SIG-M5 (cell line): Measurements from ENCODE around the gene IFT27.
"Not testable (repeated sequence)": the region's sequence is repeated elsewhere in the genome, so short reads cannot be mapped to it uniquely, and the experiment has no call there.

Experiments used
- DNase-seq: peaks from one replicate; lab custom pipeline; 2025; lab: John Stamatoyannopoulos, UW

Gene IFT27

DNA sequence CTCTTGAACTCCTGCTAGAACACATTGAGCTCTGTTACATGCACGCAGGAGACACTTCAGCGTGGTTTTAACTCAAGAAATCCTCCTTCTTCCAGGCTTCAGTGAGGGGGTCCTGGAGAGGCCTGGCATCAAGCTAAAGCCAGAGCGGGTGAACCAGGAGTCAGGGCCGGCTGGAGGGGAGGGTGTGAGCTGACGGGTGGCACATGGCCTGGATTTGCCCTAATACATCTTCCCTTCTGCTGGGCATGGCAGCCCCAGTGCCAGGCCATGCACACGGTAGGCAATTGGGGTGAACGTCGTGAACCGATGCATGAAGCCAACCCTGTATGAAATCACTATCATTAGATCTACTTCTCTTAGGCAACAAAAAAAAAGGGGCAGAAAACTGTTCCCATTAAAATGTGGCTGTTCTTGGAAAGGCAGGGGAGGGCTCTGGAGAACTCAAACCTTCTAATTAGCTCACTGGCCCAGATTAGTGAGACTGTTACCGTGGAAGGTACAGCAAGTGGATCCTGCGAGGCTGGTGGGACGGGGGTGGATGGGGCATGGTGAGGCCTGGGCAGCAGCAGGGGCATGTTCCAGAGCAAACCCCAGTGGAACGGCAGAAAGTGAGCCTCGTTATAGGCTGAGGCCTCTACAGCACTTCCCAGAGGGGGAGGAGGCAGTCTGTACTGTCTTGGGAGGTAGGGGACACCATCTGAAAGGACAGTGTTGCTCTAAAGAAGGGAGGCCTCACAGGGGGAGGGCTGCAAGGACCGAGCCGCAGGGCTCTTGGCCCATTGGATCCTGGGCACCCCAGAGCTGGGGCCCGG lies 10.6 kb downstream of the IFT27 start:
- no peak for DNase-seq

- no peak for DNase-seq
Measured at GRCh38 chr22:36764641-36765040, 11.3 kb downstream of the IFT27 start.

- no peak for DNase-seq
Measured at GRCh38 chr22:36764060-36764459, 11.9 kb downstream of the IFT27 start.

DNA sequence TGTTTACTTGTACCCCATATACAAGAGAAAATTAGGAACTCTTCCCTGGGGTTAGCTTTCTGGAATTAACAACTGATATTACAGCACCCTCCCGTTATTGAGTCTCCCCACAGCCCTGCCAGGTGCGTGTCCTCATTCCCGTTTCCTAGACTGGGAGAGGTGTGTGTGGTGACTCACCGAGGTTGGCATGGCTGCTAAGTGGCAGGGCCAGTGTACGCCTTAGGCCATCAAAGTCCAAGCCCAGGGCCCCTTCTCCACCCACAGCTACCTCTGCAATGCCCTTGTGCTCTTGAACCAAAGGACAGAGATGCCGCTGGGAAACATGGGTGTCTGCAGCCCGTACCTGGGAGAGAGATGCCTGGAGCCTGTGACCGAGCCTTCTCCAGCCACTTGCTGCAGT lies 12.3 kb downstream of the IFT27 start:
- DNase-seq, result no peak

GRCh38 chr22:36762687-36763260 lies 13.1 kb downstream of the IFT27 start:
- DNase-seq, result no peak

DNA sequence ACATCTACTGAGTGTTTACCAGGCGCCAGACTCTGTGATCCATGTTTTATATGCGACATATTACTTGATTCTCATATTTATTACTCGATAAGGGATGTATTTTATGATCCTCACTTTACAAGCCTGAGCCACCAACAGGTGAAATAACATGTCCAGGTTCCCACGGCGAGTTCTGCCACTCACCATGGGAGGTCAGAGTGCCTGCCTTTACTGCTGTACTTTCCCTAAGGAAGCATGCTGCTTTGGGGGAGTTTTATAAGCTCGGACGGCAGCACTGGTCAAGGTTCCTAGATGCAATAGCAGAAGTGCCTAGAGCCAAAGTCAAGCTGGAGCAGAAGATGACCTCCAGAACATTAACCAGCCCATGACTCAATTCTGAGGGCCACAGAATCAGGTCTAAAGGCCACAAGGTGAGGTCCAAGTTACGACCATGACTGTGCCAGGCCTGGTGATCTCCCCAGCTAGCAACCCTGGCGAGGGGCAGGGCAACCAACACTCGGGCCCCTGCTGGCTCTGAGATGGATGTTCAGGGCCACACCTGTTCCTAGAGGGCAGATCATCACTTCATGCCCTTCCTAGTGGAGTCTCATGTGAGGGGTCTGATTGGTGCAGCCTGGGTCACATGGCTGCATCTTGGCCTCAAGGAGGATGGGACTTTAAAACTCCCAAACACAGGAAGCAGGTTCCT lies 14.2 kb downstream of the IFT27 start:
- no peak for DNase-seq

DNA sequence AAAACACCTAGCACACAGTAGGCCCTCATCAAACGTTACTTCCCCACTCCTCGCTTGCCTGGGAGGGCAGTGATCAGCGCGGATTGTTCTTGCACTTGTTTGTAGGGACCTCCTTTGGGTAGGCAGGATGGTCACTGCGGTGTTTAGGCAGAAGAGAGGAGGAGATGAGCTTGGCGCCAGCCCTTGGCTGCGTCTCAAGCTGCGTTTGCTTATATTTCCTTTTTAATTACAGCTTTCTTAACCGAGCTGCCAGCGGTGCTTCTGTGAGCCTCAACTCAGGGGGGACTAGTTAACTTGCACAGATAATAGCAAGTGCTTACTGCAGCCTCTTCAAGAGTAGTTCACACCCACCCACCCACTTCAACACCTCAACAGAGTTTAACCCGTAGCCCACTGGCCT lies 15.1 kb downstream of the IFT27 start:
- no peak for DNase-seq

GRCh38 chr22:36759481-36760159 lies 16.3 kb downstream of the IFT27 start:
- no peak for DNase-seq

GRCh38 chr22:36758792-36759271 lies 17.1 kb downstream of the IFT27 start:
- DNase-seq, result no peak

GRCh38 chr22:36757668-36758211 lies 18.2 kb downstream of the IFT27 start:
- no peak for DNase-seq

- no peak for DNase-seq
Measured at GRCh38 chr22:36756746-36757655, 18.9 kb downstream of the IFT27 start.

DNA sequence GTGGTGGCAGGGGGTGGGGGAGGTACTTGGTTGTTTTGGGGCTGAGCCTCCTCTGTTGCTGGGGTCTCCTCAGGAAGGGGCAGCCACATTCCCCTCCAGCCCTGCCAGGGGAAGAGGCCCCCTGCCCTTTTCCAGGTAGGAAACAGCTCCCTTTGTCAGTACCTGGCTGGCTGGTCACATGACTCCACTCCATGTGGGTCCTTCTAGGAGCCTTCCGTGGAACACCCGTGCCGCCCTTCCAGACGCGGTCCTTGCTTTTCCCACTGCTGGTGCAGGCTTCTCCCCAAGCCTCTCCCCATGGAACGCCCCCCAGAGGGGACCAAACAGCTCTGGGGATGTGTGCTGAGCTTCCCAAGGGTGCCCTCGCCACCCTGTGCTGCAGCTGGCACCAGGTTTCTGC lies 19.9 kb downstream of the IFT27 start:
- no peak for DNase-seq

GRCh38 chr22:36755316-36755715 lies 20.6 kb downstream of the IFT27 start:
- no peak for DNase-seq

DNA sequence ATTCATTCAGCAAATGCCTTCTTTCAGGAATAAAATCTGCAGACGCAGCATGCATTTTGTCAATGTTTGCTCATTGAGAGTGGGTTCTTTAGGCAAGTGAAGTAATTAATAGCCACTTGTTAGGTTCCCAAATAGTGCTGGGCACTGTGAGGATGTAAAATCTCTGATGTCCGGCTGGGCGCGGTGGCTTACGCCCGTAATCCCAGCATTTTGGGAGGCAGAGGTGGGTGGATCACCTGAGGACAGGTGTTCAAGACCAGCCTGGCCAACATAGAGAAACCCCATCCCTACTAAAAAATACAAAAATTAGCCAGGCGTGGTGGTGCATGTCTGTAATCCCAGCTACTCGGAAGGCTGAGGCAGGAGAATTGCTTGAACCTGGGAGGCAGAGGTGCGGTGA lies 21.0 kb downstream of the IFT27 start:
- not testable (repeated sequence) for DNase-seq

DNA sequence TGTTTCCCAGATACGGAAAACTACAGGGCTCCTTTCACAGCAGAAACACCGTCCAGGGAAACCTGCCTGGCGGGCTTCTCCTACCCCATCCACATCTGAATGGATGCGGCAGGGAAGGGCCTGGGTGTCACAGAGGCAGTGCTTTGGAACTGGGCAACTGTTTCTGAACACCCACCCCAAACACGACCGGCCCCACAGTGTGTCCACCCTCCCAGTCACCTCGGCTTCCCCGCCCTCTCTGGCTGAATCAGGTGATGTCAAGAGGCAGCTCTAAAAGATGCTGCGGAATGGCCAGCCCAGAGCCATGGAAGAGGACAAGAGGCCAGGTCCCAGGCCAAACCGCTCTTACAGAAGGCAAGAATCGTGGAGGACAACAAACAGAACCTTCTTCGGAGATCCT lies 22.0 kb downstream of the IFT27 start:
- DNase-seq, result no peak

DNA sequence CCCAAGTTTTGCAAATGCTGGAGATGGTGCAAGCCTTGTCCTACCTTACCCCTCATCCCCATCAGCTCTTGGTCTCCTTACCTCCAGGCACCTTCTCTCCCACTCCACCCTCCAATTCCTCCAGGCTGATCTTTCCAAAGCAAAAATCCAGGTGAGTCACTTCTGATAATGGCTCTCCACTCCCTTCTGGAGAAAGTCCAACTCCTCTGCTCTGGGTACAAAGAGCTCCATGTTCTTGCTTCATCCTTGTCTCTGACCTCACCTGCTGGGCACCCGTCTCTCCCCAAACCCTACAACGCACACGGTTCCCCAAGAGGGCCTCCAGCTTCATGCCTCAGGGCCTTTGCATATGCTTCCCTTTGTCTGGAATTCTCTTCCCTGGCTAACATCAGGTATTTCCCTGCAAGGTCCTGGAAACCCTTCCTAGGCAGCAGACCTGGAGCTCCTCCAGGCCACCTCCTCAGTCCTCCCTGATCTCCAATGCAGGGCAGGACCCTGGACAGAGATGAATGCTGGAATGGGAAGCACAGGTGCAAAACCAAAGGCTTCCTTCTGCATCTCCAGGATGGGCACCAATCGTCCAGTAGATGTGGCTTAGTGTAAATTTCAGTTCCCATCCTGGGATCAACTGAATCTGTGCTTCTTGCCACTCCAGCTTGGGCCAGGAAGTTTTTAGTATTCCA lies 22.7 kb downstream of the IFT27 start:
- DNase-seq, result no peak

GRCh38 chr22:36746375-36746970 lies 29.4 kb downstream of the IFT27 start:
- DNase-seq, result no peak

- no peak for DNase-seq
Measured at GRCh38 chr22:36745301-36745995, 30.5 kb downstream of the IFT27 start.

DNA sequence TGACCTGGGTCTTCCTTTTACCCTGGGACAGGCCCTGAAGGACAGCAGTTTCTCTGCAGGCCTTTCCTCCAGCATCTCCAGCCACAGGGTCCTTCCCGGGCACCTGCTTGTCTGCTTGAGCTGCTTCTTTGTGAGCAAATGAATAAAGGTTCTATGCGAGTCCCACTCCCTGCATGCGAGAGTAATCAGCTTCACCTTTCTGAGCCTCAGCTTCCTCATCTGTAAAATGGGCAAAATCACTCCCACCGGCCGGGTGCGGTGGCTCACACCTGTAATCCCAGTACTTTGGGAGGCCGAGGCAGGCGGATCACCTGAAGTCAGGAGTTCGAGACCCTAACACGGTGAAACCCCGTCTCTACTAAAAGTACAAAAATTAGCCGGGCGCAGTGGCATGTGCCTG lies 31.1 kb downstream of the IFT27 start:
- no peak for DNase-seq

DNA sequence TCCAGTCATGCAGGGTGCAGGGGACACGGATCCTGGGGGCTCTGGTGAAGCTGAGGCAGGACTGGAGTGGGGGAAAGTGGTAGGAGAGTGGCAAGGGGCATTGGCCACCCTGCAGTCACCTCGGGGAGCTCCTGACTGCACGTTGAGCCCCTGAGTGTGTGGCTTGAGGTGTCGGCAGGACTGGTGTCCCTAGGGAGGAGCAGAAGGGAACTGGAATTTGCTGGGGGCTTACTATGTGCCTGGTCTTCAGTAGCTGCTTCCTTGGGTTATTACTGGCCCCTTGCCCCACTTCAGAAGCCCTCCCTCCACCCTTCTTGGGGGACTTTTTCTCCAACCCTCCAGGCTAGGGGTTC lies 31.5 kb downstream of the IFT27 start:
- DNase-seq, result no peak
